ENCODE results near the gene RIN1.

DNA sequence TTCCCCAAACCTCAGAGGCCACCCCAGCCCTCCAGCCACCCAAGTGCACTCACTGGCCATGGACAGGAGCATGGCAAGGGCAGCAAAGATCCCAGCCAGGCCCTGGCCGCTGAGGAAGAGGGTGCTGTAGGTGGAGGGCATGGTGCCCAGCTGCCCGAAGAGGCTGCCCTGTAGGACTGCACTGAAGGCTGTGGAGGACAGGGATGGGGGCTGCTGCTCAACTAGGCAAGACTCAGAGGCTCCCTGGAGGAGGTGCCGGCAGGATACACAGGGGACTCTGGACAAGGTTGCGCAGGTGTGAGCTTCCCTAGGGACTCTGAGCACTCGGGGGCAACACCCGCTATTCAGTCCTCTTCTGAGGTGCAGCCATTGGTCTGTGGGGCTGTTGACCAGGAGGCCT is 32.2 kb upstream of the RIN1 start:
- TF ChIP-seq, protein P1, sequence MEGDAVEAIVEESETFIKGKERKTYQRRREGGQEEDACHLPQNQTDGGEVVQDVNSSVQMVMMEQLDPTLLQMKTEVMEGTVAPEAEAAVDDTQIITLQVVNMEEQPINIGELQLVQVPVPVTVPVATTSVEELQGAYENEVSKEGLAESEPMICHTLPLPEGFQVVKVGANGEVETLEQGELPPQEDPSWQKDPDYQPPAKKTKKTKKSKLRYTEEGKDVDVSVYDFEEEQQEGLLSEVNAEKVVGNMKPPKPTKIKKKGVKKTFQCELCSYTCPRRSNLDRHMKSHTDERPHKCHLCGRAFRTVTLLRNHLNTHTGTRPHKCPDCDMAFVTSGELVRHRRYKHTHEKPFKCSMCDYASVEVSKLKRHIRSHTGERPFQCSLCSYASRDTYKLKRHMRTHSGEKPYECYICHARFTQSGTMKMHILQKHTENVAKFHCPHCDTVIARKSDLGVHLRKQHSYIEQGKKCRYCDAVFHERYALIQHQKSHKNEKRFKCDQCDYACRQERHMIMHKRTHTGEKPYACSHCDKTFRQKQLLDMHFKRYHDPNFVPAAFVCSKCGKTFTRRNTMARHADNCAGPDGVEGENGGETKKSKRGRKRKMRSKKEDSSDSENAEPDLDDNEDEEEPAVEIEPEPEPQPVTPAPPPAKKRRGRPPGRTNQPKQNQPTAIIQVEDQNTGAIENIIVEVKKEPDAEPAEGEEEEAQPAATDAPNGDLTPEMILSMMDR (IDR thresholded peaks at IDR 0.05) = no peak
- TF ChIP-seq POLR2AphosphoS5 (IDR thresholded peaks at IDR 0.05) (no peak), POLR2A (IDR thresholded peaks at IDR 0.05) (no peak)

Measured in transverse colon (tissue), 4 donors.